ENCODE measurements around the gene TUBGCP2. TPM values are rescaled to one million over a fixed set of nuclear protein-coding genes. Genes with fewer than 3 reads are reported as not detected.

Gene TUBGCP2
- total and polyA plus RNA-seq, 2 of the 13 experiments (the other 11 are each of a cell fraction or from before 2014, with no cell fraction given): 21.3 to 34.5 TPM

- no peak for TF ChIP-seq DMTF1 (CRISPR knock-in tag; IDR thresholded peaks at IDR 0.05)
- TF ChIP-seq ZNF12 (CRISPR knock-in tag; IDR thresholded peaks at IDR 0.05): no peak
- no peak for TF ChIP-seq GLI4 (CRISPR knock-in tag; IDR thresholded peaks at IDR 0.05; ENCODE audit: borderline replicate concordance)
- TF ChIP-seq RFX3 (CRISPR knock-in tag; IDR thresholded peaks at IDR 0.05): no peak
- TF ChIP-seq GATAD2A (CRISPR knock-in tag; IDR thresholded peaks at IDR 0.05): 0 out of 2 replicates have a peak, but pooled peaks have one; percentile 38
- no peak for TF ChIP-seq MED13 (CRISPR knock-in tag; IDR thresholded peaks at IDR 0.05)
- no peak for TF ChIP-seq REST (IDR thresholded peaks at IDR 0.05; ENCODE audit: borderline replicate concordance in 1 of 2, low read depth in 1 of 2, low read length in 2 of 2)
- TF ChIP-seq ZNF589 (CRISPR knock-in tag; conservative IDR thresholded peaks at IDR 0.05): no peak
- TF ChIP-seq CHD4 (IDR thresholded peaks at IDR 0.05; ENCODE audit: borderline replicate concordance, low read length): no peak
- TF ChIP-seq XBP1 (CRISPR knock-in tag; IDR thresholded peaks at IDR 0.05): no peak
- TF ChIP-seq PRDM10 (CRISPR knock-in tag; IDR thresholded peaks at IDR 0.05; ENCODE audit: low read depth): no peak
- TF ChIP-seq CBX1 (IDR thresholded peaks at IDR 0.05; ENCODE audit: low read depth): no peak
- no peak for TF ChIP-seq HMGXB4 (CRISPR knock-in tag; IDR thresholded peaks at IDR 0.05; ENCODE audit: borderline replicate concordance in 1 of 2, low read depth in 1 of 2)
- TF ChIP-seq CEBPZ (IDR thresholded peaks at IDR 0.05; ENCODE audit: low read length): no peak
Measured at GRCh38 chr10:133277993-133278576, 30.6 kb downstream of the TUBGCP2 start (continued).
